Hepatocyte (in vitro differentiated cells): ENCODE data around the gene VPS37C.

Source experiments
- CTCF ChIP-seq: fragments of 200-600 bp; sonication (generic); IDR thresholded peaks from 2 replicates; pipeline ENCODE4 v1.5.1; 2016; ENCODE audit warnings: antibody characterized with exemption, mild to moderate bottlenecking; ENCODE audit not compliant: poor library complexity
- EZH2 ChIP-seq: fragments of 200-600 bp; sonication (generic); IDR thresholded peaks from 2 replicates; pipeline ENCODE4 v1.6.1; 2016; ENCODE audit warnings: antibody characterized with exemption, mild to moderate bottlenecking, borderline replicate concordance

- TF ChIP-seq CTCF (no peak), EZH2 (no peak)
Observed at GRCh38 chr11:61111050-61111435, 50.2 kb downstream of the VPS37C start.
